ENCODE data around the gene SYNDIG1L. TPM values are rescaled to one million over a fixed set of nuclear protein-coding genes. Genes with fewer than 3 reads are reported as not detected.

SYNDIG1L gene
- total and polyA plus RNA-seq, 2 of the 13 experiments (the other 11 are each of a cell fraction or from before 2014, with no cell fraction given) = 0.04 TPM; not detected in 1

GRCh38 chr14:74400919-74401503 is 25.0 kb downstream of the SYNDIG1L start:
- BruUV-seq (replicated peaks) = no TSS peak
- Histone ChIP-seq H3K27me3 (ENCODE audit: control insufficient read depth in 1 of 2, insufficient read depth in 2 of 2, low read length in 2 of 2) (peaks cover 6 to 52% of the 10 kb centered on the region in 2 experiments), H3K4me2 (ENCODE audit: low read depth, low read length) (no peak overlapping the region), H3K4me3 (replicated peaks in 1 of 3; ENCODE audit: insufficient read depth in 1 of 3, low read depth in 2 of 3, low read length in 3 of 3) (no peak overlapping the region), H4K20me1 (ENCODE audit: insufficient read depth, low read length) (no peaks in the 10 kb centered on the region), H3K9me3 (ENCODE audit: low read length) (no peaks in the 10 kb centered on the region), H3K9ac (ENCODE audit: insufficient read depth, low read depth, low read length) (no peak overlapping the region), H2AFZ (ENCODE audit: low read length) (no peak overlapping the region), H3K79me2 (ENCODE audit: insufficient read depth, low read length) (no peaks in the 10 kb centered on the region), H3K4me1 (ENCODE audit: insufficient read depth, low read length) (no peaks in the 10 kb centered on the region), H3K36me3 (replicated peaks in 1 of 2; ENCODE audit: control insufficient read depth in 1 of 2, insufficient read depth in 2 of 2, low read length in 2 of 2) (no peaks in the 10 kb centered on the region), H3K27ac (ENCODE audit: extremely low read length, insufficient read depth, low read length) (no peak overlapping the region)
- intact Hi-C loops (cut with micrococcal nuclease; ENCODE audit: unreplicated experiment) = no loop called here
- DNase-seq (ENCODE audit: low spot score) = no peak
- CTCF ChIA-PET (ENCODE audit: low intra/inter-chr PET ratio, low total read pairs) = no interaction called here
- ATAC-seq = no peak
- POLR2A ChIA-PET = no interaction called here
- WGBS (ENCODE audit: low lambda C conversion rate) = 36% methylated on average over 6 of the region's 8 CpGs
- no peak for TF ChIP-seq CHD4 (IDR thresholded peaks at IDR 0.05; ENCODE audit: borderline replicate concordance, low read length)
- TF ChIP-seq ZMYM3 (CRISPR knock-in tag; IDR thresholded peaks at IDR 0.05) = 0 out of 2 replicates have a peak, but pooled peaks have one; percentile 39
- peak; percentile 92 for TF ChIP-seq ZNF629 (CRISPR knock-in tag; conservative IDR thresholded peaks at IDR 0.05)
- in situ Hi-C loops (cut with HindIII; ENCODE audit: extremely low pct_ligation_motif_present, low pct_unique_long_range_greater_than_20kb) = no loop called here
- no peak for FAIRE-seq

GRCh38 chr14:74400031-74400685 is 25.9 kb downstream of the SYNDIG1L start:
- CTCF ChIA-PET (ENCODE audit: low intra/inter-chr PET ratio, low total read pairs) = no interaction called here
- no peaks in the 10 kb centered on the region for H3K9me3 ChIP-seq (ENCODE audit: low read length)
- no peak overlapping the region for H3K4me3 ChIP-seq (replicated peaks in 1 of 3; ENCODE audit: insufficient read depth in 1 of 3, low read depth in 2 of 3, low read length in 3 of 3)
- no peak overlapping the region for H3K27ac ChIP-seq (ENCODE audit: extremely low read length, insufficient read depth, low read length)
- intact Hi-C loops (cut with micrococcal nuclease; ENCODE audit: unreplicated experiment) = no loop called here
- ATAC-seq (peak; percentile 63), DNase-seq (ENCODE audit: low spot score) (no peak), FAIRE-seq (no peak)
- in situ Hi-C loops (cut with HindIII; ENCODE audit: extremely low pct_ligation_motif_present, low pct_unique_long_range_greater_than_20kb) = no loop called here
- 9% methylated on average over 13 of the region's 13 CpGs for WGBS (ENCODE audit: low lambda C conversion rate)
- H3K36me3 ChIP-seq (replicated peaks in 1 of 2; ENCODE audit: control insufficient read depth in 1 of 2, insufficient read depth in 2 of 2, low read length in 2 of 2) = no peaks in the 10 kb centered on the region
- no peak overlapping the region for H2AFZ ChIP-seq (ENCODE audit: low read length)
- H3K4me1 ChIP-seq (ENCODE audit: insufficient read depth, low read length) = no peaks in the 10 kb centered on the region
- no peak overlapping the region for H3K9ac ChIP-seq (ENCODE audit: insufficient read depth, low read depth, low read length)
- H3K27me3 ChIP-seq (ENCODE audit: control insufficient read depth in 1 of 2, insufficient read depth in 2 of 2, low read length in 2 of 2) = peaks cover 9 to 56% of the 10 kb centered on the region in 2 experiments
- H4K20me1 ChIP-seq (ENCODE audit: insufficient read depth, low read length) = no peaks in the 10 kb centered on the region
- BruUV-seq (replicated peaks) = no TSS peak
- POLR2A ChIA-PET = no interaction called here
- no peak overlapping the region for H3K4me2 ChIP-seq (ENCODE audit: low read depth, low read length)
- no peaks in the 10 kb centered on the region for H3K79me2 ChIP-seq (ENCODE audit: insufficient read depth, low read length)
- TF ChIP-seq BRF2 (CRISPR knock-in tag; IDR thresholded peaks at IDR 0.05) (no peak), FUBP1 (CRISPR knock-in tag; IDR thresholded peaks at IDR 0.05; ENCODE audit: borderline replicate concordance) (no peak), TRAFD1 (CRISPR knock-in tag; IDR thresholded peaks at IDR 0.05; ENCODE audit: borderline replicate concordance) (no peak), ZNF720 (CRISPR knock-in tag; IDR thresholded peaks at IDR 0.05) (no peak), MED1 (CRISPR knock-in tag; IDR thresholded peaks at IDR 0.05) (no peak), ZNF362 (CRISPR knock-in tag; IDR thresholded peaks at IDR 0.05; ENCODE audit: borderline replicate concordance) (no peak)
